Neural progenitor cell (in vitro differentiated cells): Measurements from ENCODE around the gene ARHGEF26.

Experiments used
- CTCF ChIP-seq: fragments of 200-600 bp; sonication (generic); IDR thresholded peaks from 2 replicates; pipeline ENCODE4 v1.5.1; 2017; ENCODE audit warnings: antibody characterized with exemption, mild to moderate bottlenecking
- EZH2 ChIP-seq: fragments of 200-600 bp; sonication (generic); IDR thresholded peaks from 2 replicates; pipeline ENCODE4 v1.6.1; 2017; ENCODE audit warnings: antibody characterized with exemption, mild to moderate bottlenecking, moderate library complexity

DNA sequence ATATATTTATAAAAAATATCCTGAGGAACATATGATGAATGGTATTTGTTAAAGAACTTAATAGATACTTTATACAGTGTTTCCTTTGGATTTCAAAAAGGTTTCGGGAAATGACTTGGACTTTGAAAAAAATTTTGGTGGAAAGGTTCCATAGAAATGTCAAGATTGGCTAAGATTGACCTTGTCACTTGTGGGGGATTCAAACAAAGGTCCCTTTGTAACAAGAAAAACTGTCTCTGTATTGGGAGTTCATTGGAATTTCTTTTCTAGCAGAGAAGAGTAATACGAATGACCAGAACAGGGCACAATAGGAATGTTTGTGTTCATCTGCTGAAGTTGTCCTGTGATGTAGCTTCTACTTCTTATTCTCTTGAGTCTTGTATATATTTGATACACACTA is 43.2 kb downstream of the ARHGEF26 start:
- TF ChIP-seq CTCF (no peak), EZH2 (no peak)
